ENCODE results near the gene PALLD. TPM values are rescaled to one million over a fixed set of nuclear protein-coding genes. Genes with fewer than 3 reads are reported as not detected.
"Not testable (repeated sequence)": the region's sequence is repeated elsewhere in the genome, so short reads cannot be mapped to it uniquely, and the experiment has no call there.

The PALLD gene
- total RNA-seq, 2 experiments from 2014 or later = 2.4 to 2.8 TPM

- POLR2A ChIA-PET = no interaction called here
- Mint-ChIP-seq H3K4me1 (peaks cover 14% of the 10 kb centered on the region), H3K9me3 (no peaks in the 10 kb centered on the region), H3K36me3 (ENCODE audit: low read depth) (no peaks in the 10 kb centered on the region), H3K27me3 (peaks cover 9% of the 10 kb centered on the region), H3K27ac (no peak overlapping the region), H3K4me3 (no peak overlapping the region)
- CTCF ChIA-PET = interaction anchor here (1.5 kb wide), 1 partner anchor 22 kb away, joined by 3 read pairs; no protein-coding TSS in a partner anchor
- DNase-seq = no peak
Observed at GRCh38 chr4:168713253-168713652, 216.4 kb downstream of the PALLD start.

- DNase-seq = no peak
- Mint-ChIP-seq H3K9me3 (peaks cover 6% of the 10 kb centered on the region), H3K36me3 (ENCODE audit: low read depth) (peaks cover 2% of the 10 kb centered on the region), H3K27me3 (peaks cover 9% of the 10 kb centered on the region), H3K4me3 (no peak overlapping the region), H3K27ac (no peak overlapping the region), H3K4me1 (peaks cover 12% of the 10 kb centered on the region)
- POLR2A ChIA-PET = no interaction called here
- CTCF ChIA-PET = interaction anchor here (0.6 kb wide), 1 partner anchor 68 kb away, joined by 3 read pairs; no protein-coding TSS in a partner anchor
Observed at GRCh38 chr4:168715896-168716295, 219.0 kb downstream of the PALLD start.

- Mint-ChIP-seq H3K9me3 (peaks cover 6% of the 10 kb centered on the region), H3K4me1 (peaks cover 7% of the 10 kb centered on the region), H3K27me3 (peaks cover 10% of the 10 kb centered on the region), H3K27ac (no peak overlapping the region), H3K4me3 (no peak overlapping the region), H3K36me3 (ENCODE audit: low read depth) (peaks cover 2% of the 10 kb centered on the region)
- POLR2A ChIA-PET = no interaction called here
- CTCF ChIA-PET = interaction anchor here (0.6 kb wide), 2 partner anchors 63 to 69 kb away, joined by 3 read pairs; no protein-coding TSS in a partner anchor
- no peak for DNase-seq
Observed at GRCh38 chr4:168716406-168717129, 219.7 kb downstream of the PALLD start.

GRCh38 chr4:168717847-168718246, 221.0 kb downstream of the PALLD start:
- POLR2A ChIA-PET = no interaction called here
- Mint-ChIP-seq H3K36me3 (ENCODE audit: low read depth) (peaks cover 6% of the 10 kb centered on the region), H3K4me1 (peaks cover 13% of the 10 kb centered on the region), H3K27me3 (peaks cover 15% of the 10 kb centered on the region), H3K9me3 (peaks cover 12% of the 10 kb centered on the region), H3K4me3 (no peak overlapping the region), H3K27ac (no peak overlapping the region)
- CTCF ChIA-PET = no interaction called here
- no peak for DNase-seq

GRCh38 chr4:168719725-168720124, 222.9 kb downstream of the PALLD start:
- H3K4me3 Mint-ChIP-seq = no peak overlapping the region
- peak overlapping the region; percentile 39 for H3K27ac Mint-ChIP-seq
- peaks cover 17% of the 10 kb centered on the region for H3K27me3 Mint-ChIP-seq
- H3K36me3 Mint-ChIP-seq (ENCODE audit: low read depth) = peaks cover 8% of the 10 kb centered on the region
- ChIA-PET CTCF (no interaction called here), POLR2A (no interaction called here)
- H3K4me1 Mint-ChIP-seq = peaks cover 19% of the 10 kb centered on the region
- peaks cover 17% of the 10 kb centered on the region for H3K9me3 Mint-ChIP-seq
- DNase-seq = no peak

GRCh38 chr4:168720396-168720900, 223.6 kb downstream of the PALLD start:
- DNase-seq = no peak
- POLR2A ChIA-PET = no interaction called here
- Mint-ChIP-seq H3K27ac (no peak overlapping the region), H3K36me3 (ENCODE audit: low read depth) (peaks cover 8% of the 10 kb centered on the region), H3K27me3 (peaks cover 22% of the 10 kb centered on the region), H3K4me3 (no peak overlapping the region), H3K9me3 (peaks cover 21% of the 10 kb centered on the region), H3K4me1 (peaks cover 21% of the 10 kb centered on the region)
- CTCF ChIA-PET = interaction anchor here (1.1 kb wide), 1 partner anchor 9 kb away, joined by 3 read pairs; no protein-coding TSS in a partner anchor

GRCh38 chr4:168722391-168722790, 225.5 kb downstream of the PALLD start:
- Mint-ChIP-seq H3K36me3 (ENCODE audit: low read depth) (peaks cover 8% of the 10 kb centered on the region), H3K27ac (peak overlapping the region; percentile 26), H3K9me3 (peaks cover 23% of the 10 kb centered on the region), H3K4me3 (no peak overlapping the region), H3K4me1 (peaks cover 21% of the 10 kb centered on the region), H3K27me3 (peaks cover 22% of the 10 kb centered on the region)
- ChIA-PET POLR2A (no interaction called here), CTCF (no interaction called here)
- DNase-seq = no peak

GRCh38 chr4:168723020-168723419, 226.2 kb downstream of the PALLD start:
- Mint-ChIP-seq H3K4me1 (peaks cover 21% of the 10 kb centered on the region), H3K27ac (peak overlapping the region; percentile 26), H3K4me3 (no peak overlapping the region), H3K27me3 (peaks cover 20% of the 10 kb centered on the region), H3K36me3 (ENCODE audit: low read depth) (peaks cover 8% of the 10 kb centered on the region), H3K9me3 (peaks cover 23% of the 10 kb centered on the region)
- ChIA-PET CTCF (no interaction called here), POLR2A (no interaction called here)
- DNase-seq = no peak

- peaks cover 21% of the 10 kb centered on the region for H3K4me1 Mint-ChIP-seq
- no peak overlapping the region for H3K27ac Mint-ChIP-seq
- no peak overlapping the region for H3K4me3 Mint-ChIP-seq
- H3K27me3 Mint-ChIP-seq = peaks cover 24% of the 10 kb centered on the region
- CTCF ChIA-PET = interaction anchor here (0.6 kb wide), 1 partner anchor 43 kb away, joined by 3 read pairs; no protein-coding TSS in a partner anchor
- POLR2A ChIA-PET = no interaction called here
- H3K9me3 Mint-ChIP-seq = peaks cover 23% of the 10 kb centered on the region
- peaks cover 8% of the 10 kb centered on the region for H3K36me3 Mint-ChIP-seq (ENCODE audit: low read depth)
- no peak for DNase-seq
Observed at GRCh38 chr4:168723569-168723968, 226.7 kb downstream of the PALLD start.

- ChIA-PET CTCF (interaction anchor here (0.6 kb wide), 1 partner anchor 42 kb away, joined by 3 read pairs; no protein-coding TSS in a partner anchor), POLR2A (no interaction called here)
- Mint-ChIP-seq H3K27ac (no peak overlapping the region), H3K9me3 (peaks cover 26% of the 10 kb centered on the region), H3K4me1 (peaks cover 21% of the 10 kb centered on the region), H3K4me3 (no peak overlapping the region), H3K36me3 (ENCODE audit: low read depth) (peaks cover 8% of the 10 kb centered on the region), H3K27me3 (peaks cover 28% of the 10 kb centered on the region)
- DNase-seq = no peak
Observed at GRCh38 chr4:168724243-168724642, 227.4 kb downstream of the PALLD start.

GRCh38 chr4:168724686-168725411, 228.0 kb downstream of the PALLD start:
- DNase-seq = no peak
- Mint-ChIP-seq H3K27me3 (peaks cover 33% of the 10 kb centered on the region), H3K36me3 (ENCODE audit: low read depth) (peaks cover 6% of the 10 kb centered on the region), H3K4me3 (no peak overlapping the region), H3K9me3 (peaks cover 22% of the 10 kb centered on the region), H3K27ac (no peak overlapping the region), H3K4me1 (peaks cover 21% of the 10 kb centered on the region)
- CTCF ChIA-PET = interaction anchor here (0.8 kb wide), 1 partner anchor 132 kb away, joined by 4 read pairs; no protein-coding TSS in a partner anchor
- POLR2A ChIA-PET = no interaction called here

- Mint-ChIP-seq H3K27me3 (peaks cover 39% of the 10 kb centered on the region), H3K4me3 (no peak overlapping the region), H3K4me1 (peaks cover 21% of the 10 kb centered on the region), H3K9me3 (peaks cover 20% of the 10 kb centered on the region), H3K27ac (no peak overlapping the region), H3K36me3 (ENCODE audit: low read depth) (peaks cover 6% of the 10 kb centered on the region)
- ChIA-PET POLR2A (no interaction called here), CTCF (no interaction called here)
- DNase-seq = no peak
Observed at GRCh38 chr4:168725930-168726329, 229.1 kb downstream of the PALLD start.

- POLR2A ChIA-PET; H3K36me3 Mint-ChIP-seq (ENCODE audit: low read depth); DNase-seq; H3K27ac Mint-ChIP-seq; H3K4me3 Mint-ChIP-seq: not testable (repeated sequence)
- CTCF ChIA-PET = interaction anchor here (0.7 kb wide), 1 partner anchor 411 kb away, joined by 4 read pairs; no protein-coding TSS in a partner anchor
- Mint-ChIP-seq H3K4me1 (peaks cover 15% of the 10 kb centered on the region), H3K9me3 (peaks cover 20% of the 10 kb centered on the region), H3K27me3 (peaks cover 42% of the 10 kb centered on the region)
Observed at GRCh38 chr4:168727181-168727580, 230.3 kb downstream of the PALLD start.

Measured in activated CD4-positive, alpha-beta T cell treated with anti-CD3 and anti-CD28 coated beads, Interleukin-2, amount 10 ng/mL, durations not matched to agents 7 days and 5 days (primary cell).